WTC11 (cell line): ENCODE results near the gene SLIT3. TPM values are rescaled to one million over a fixed set of nuclear protein-coding genes. Genes with fewer than 3 reads are reported as not detected.

Source experiments
- ATAC-seq: fragments of 200-7000 bp; cut with Tn5 transposase; 2 replicates; pipeline ENCODE4 v1.10.0; 2021; ENCODE audit warnings: mild to moderate bottlenecking, moderate library complexity
- CTCF ChIA-PET: fragments of 300-600 bp; sonication (Branson Sonifier 250); formaldehyde crosslinking; loops from one replicate; lab custom pipeline; 2021; ENCODE audit warnings: antibody characterized with exemption; lab: Charles Lee
- POLR2A ChIA-PET: fragments of 350-600 bp; sonication (Branson Sonifier 250); formaldehyde crosslinking; loops from one replicate; lab custom pipeline; 2021; ENCODE audit warnings: antibody characterized with exemption; lab: Charles Lee
- DNase-seq: peaks from one replicate; pipeline ENCODE4 v3.0.0; 2021; ENCODE audit warnings: low spot score
- H3K27ac Mint-ChIP-seq: 2 replicates; pipeline ENCODE4 v1.8.0; 2021; ENCODE audit warnings: mixed read lengths
- H3K27me3 Mint-ChIP-seq: 2 replicates; pipeline ENCODE4 v1.8.0; 2021; ENCODE audit warnings: low read depth, mild to moderate bottlenecking, moderate library complexity, mixed read lengths
- H3K36me3 Mint-ChIP-seq: 2 replicates; pipeline ENCODE4 v1.8.0; 2021; ENCODE audit warnings: mixed read lengths
- H3K4me1 Mint-ChIP-seq: 2 replicates; pipeline ENCODE4 v1.8.0; 2022; ENCODE audit warnings: mixed read lengths
- H3K4me3 Mint-ChIP-seq: 2 replicates; pipeline ENCODE4 v1.8.0; 2021; ENCODE audit warnings: mild to moderate bottlenecking, moderate library complexity, mixed read lengths
- H3K9me3 Mint-ChIP-seq: 2 replicates; pipeline ENCODE4 v1.8.0; 2021; ENCODE audit warnings: mixed read lengths
- AFF4 ChIP-seq: sonication (generic); formaldehyde crosslinking; IDR thresholded peaks from 2 replicates; pipeline ENCODE4 v1.8.1; 2023; ENCODE audit warnings: mild to moderate bottlenecking, missing genetic modification reagents, borderline replicate concordance
- ATF1 ChIP-seq: sonication (generic); formaldehyde crosslinking; IDR thresholded peaks from 2 replicates; pipeline ENCODE4 v1.8.1; 2023; ENCODE audit warnings: mild to moderate bottlenecking, moderate library complexity, missing genetic modification reagents
- FOXJ3 ChIP-seq: sonication (generic); formaldehyde crosslinking; IDR thresholded peaks from 2 replicates; pipeline ENCODE4 v1.9.0; 2021; ENCODE audit warnings: missing genetic modification reagents, mild to moderate bottlenecking, borderline replicate concordance
- FOXK1 ChIP-seq: sonication (generic); formaldehyde crosslinking; IDR thresholded peaks from 2 replicates; pipeline ENCODE4 v1.8.0; 2022; ENCODE audit warnings: mild to moderate bottlenecking, moderate library complexity, missing genetic modification reagents
- GABPB1 ChIP-seq: sonication (generic); formaldehyde crosslinking; IDR thresholded peaks from 2 replicates; pipeline ENCODE4 v1.8.1; 2023; ENCODE audit warnings: mild to moderate bottlenecking, missing genetic modification reagents
- HMGA2 ChIP-seq: fragments of 250-450 bp; sonication (Bioruptor Pico); IDR thresholded peaks from 2 replicates; pipeline ENCODE4 v1.4.0; 2021; ENCODE audit warnings: mild to moderate bottlenecking, moderate library complexity
- NR1H2 ChIP-seq: sonication (generic); formaldehyde crosslinking; IDR thresholded peaks from 2 replicates; pipeline ENCODE4 v1.9.0; 2021; ENCODE audit warnings: mild to moderate bottlenecking, moderate library complexity, missing genetic modification reagents
- OVOL2 ChIP-seq: fragments of 250-450 bp; sonication (Bioruptor Pico); IDR thresholded peaks from 2 replicates; pipeline ENCODE4 v1.9.0; 2021; ENCODE audit warnings: mild to moderate bottlenecking, borderline replicate concordance
- PRRX2 ChIP-seq: fragments of 250-450 bp; sonication (Bioruptor Pico); IDR thresholded peaks from 2 replicates; pipeline ENCODE4 v1.8.0; 2021; ENCODE audit warnings: mild to moderate bottlenecking
- SMAD4 ChIP-seq: sonication (generic); formaldehyde crosslinking; IDR thresholded peaks from 2 replicates; pipeline ENCODE4 v1.8.0; 2022; ENCODE audit warnings: mild to moderate bottlenecking, missing genetic modification reagents
- TCF7 ChIP-seq: sonication (generic); formaldehyde crosslinking; IDR thresholded peaks from 2 replicates; pipeline ENCODE4 v1.8.0; 2022; ENCODE audit warnings: mild to moderate bottlenecking, low read depth, missing genetic modification reagents, moderate library complexity
- TEAD1 ChIP-seq: sonication (generic); formaldehyde crosslinking; IDR thresholded peaks from 2 replicates; pipeline ENCODE4 v1.8.0; 2022; ENCODE audit warnings: mild to moderate bottlenecking, missing genetic modification reagents
- total RNA-seq: library from RNA; stranded (reverse); gene quantifications from 3 replicates; pipeline ENCODE4 v1.2.3, GENCODE V29; 2021
- TF ChIP-seq, protein P1 (sequence below): sonication (generic); formaldehyde crosslinking; IDR thresholded peaks from 2 replicates; pipeline ENCODE4 v1.8.1; 2022; ENCODE audit warnings: low read depth, mild to moderate bottlenecking, moderate library complexity, missing genetic modification reagents, borderline replicate concordance
- TF ChIP-seq, protein P2 (sequence below): sonication (generic); formaldehyde crosslinking; IDR thresholded peaks from 2 replicates; pipeline ENCODE4 v1.8.1; 2023; ENCODE audit warnings: mild to moderate bottlenecking, missing genetic modification reagents, moderate library complexity
- TF ChIP-seq, protein P3 (sequence below): fragments of 250-450 bp; sonication (Bioruptor Pico); IDR thresholded peaks from 2 replicates; pipeline ENCODE4 v1.8.0; 2021; ENCODE audit warnings: mild to moderate bottlenecking
- TF ChIP-seq, protein P4 (sequence below): fragments of 250-450 bp; sonication (Bioruptor Pico); conservative IDR thresholded peaks from 2 replicates; pipeline ENCODE4 v1.9.0; 2021; ENCODE audit warnings: mild to moderate bottlenecking
- TF ChIP-seq, protein P5 (sequence below): sonication (generic); formaldehyde crosslinking; IDR thresholded peaks from 2 replicates; pipeline ENCODE4 v1.8.1; 2022; ENCODE audit warnings: missing genetic modification reagents, borderline replicate concordance

Gene SLIT3
- total RNA-seq, 1 experiment from 2014 or later, result 1.9 TPM

GRCh38 chr5:168965638-168966037 lies 335.3 kb downstream of the SLIT3 start:
- TF ChIP-seq, protein P1, sequence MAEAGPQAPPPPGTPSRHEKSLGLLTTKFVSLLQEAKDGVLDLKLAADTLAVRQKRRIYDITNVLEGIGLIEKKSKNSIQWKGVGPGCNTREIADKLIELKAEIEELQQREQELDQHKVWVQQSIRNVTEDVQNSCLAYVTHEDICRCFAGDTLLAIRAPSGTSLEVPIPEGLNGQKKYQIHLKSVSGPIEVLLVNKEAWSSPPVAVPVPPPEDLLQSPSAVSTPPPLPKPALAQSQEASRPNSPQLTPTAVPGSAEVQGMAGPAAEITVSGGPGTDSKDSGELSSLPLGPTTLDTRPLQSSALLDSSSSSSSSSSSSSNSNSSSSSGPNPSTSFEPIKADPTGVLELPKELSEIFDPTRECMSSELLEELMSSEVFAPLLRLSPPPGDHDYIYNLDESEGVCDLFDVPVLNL (CRISPR knock-in tag), result no peak
- TF ChIP-seq ATF1 (no peak), FOXJ3 (CRISPR knock-in tag) (no peak), TEAD1 (CRISPR knock-in tag) (no peak), FOXK1 (no peak), PRRX2 (CRISPR knock-in tag) (no peak), OVOL2 (no peak)
- TF ChIP-seq, protein P2, sequence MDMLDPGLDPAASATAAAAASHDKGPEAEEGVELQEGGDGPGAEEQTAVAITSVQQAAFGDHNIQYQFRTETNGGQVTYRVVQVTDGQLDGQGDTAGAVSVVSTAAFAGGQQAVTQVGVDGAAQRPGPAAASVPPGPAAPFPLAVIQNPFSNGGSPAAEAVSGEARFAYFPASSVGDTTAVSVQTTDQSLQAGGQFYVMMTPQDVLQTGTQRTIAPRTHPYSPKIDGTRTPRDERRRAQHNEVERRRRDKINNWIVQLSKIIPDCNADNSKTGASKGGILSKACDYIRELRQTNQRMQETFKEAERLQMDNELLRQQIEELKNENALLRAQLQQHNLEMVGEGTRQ (CRISPR knock-in tag), result no peak
- TF ChIP-seq, protein P3, sequence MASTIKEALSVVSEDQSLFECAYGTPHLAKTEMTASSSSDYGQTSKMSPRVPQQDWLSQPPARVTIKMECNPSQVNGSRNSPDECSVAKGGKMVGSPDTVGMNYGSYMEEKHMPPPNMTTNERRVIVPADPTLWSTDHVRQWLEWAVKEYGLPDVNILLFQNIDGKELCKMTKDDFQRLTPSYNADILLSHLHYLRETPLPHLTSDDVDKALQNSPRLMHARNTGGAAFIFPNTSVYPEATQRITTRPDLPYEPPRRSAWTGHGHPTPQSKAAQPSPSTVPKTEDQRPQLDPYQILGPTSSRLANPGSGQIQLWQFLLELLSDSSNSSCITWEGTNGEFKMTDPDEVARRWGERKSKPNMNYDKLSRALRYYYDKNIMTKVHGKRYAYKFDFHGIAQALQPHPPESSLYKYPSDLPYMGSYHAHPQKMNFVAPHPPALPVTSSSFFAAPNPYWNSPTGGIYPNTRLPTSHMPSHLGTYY, result no peak
- TF ChIP-seq, protein P4, sequence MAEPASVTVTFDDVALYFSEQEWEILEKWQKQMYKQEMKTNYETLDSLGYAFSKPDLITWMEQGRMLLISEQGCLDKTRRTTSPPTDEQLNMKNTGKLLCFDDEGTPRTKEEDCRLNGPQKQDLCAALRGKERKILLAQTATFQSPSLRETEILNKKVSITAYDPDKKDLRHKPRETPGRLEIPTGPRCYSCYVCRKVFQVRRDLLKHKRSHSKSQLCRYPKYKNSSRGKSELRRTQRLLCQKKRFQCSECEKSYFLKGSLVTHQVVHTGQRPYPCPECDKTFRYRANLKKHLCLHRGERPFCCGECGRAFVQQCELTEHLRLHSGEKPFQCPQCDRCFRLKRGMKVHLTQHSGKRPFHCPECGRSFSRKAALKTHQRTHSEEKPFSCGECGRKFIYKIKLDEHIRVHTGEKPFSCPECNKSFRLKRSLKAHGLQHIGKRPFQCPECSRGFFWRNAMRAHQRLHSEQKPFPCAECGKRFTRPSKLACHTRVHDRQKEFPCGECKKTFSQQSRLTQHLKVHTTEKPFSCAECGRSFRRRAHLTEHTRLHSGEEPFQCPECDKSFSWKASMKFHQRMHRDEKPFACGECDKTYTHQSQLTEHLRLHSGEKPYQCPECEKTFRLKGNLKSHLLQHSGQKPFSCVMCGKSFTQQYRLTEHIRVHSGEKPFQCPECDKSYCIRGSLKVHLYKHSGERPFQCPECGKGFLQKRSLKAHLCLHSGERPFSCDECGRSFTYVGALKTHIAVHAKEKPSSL (CRISPR knock-in tag), result no peak
- peaks cover 3% of the 10 kb centered on the region; the same call in 1 of the 2 replicates for H3K4me1 Mint-ChIP-seq
- H3K27me3 Mint-ChIP-seq, result no peaks in the 10 kb centered on the region; the same call in 1 of the 2 replicates
- no peaks in the 10 kb centered on the region for H3K9me3 Mint-ChIP-seq
- H3K4me3 Mint-ChIP-seq, result no peak overlapping the region
- DNase-seq (no peak), ATAC-seq (no peak)
- ChIA-PET POLR2A (no interaction called here), CTCF (interaction anchor here (0.8 kb wide), 1 partner anchor 22 kb away, joined by 3 read pairs; no protein-coding TSS in a partner anchor)
- no peak overlapping the region for H3K27ac Mint-ChIP-seq
- H3K36me3 Mint-ChIP-seq, result no peaks in the 10 kb centered on the region

DNA sequence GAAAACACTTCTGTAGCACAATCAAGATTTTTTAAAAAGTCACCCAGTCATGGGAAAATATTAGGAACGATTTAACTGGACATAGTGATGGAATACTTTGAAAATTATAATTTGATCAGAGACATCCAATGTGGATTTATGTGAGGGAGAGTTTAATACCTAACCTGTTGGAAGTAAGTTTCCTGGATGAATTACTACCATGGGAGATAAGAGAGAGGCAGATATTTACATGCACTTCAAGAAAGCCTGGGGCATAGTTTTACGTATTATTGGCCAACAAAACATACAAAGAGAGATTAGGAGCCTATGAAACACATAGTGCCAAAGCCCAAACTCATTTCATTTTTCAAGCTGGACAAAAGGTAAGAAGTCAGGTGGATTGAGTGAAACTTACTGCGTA lies 336.8 kb downstream of the SLIT3 start:
- Mint-ChIP-seq H3K9me3 (no peaks in the 10 kb centered on the region), H3K27me3 (no peaks in the 10 kb centered on the region; the same call in 1 of the 2 replicates), H3K27ac (no peak overlapping the region), H3K36me3 (no peaks in the 10 kb centered on the region), H3K4me1 (peaks cover 3% of the 10 kb centered on the region; the same call in 1 of the 2 replicates), H3K4me3 (no peak overlapping the region)
- DNase-seq (no peak), ATAC-seq (no peak)
- CTCF ChIA-PET, result no interaction called here
- POLR2A ChIA-PET, result no interaction called here
- TF ChIP-seq NR1H2 (no peak), AFF4 (no peak), GABPB1 (CRISPR knock-in tag) (no peak), TCF7 (CRISPR knock-in tag) (no peak), SMAD4 (CRISPR knock-in tag) (no peak), HMGA2 (CRISPR knock-in tag) (no peak), PRRX2 (CRISPR knock-in tag) (no peak)
- TF ChIP-seq, protein P5, sequence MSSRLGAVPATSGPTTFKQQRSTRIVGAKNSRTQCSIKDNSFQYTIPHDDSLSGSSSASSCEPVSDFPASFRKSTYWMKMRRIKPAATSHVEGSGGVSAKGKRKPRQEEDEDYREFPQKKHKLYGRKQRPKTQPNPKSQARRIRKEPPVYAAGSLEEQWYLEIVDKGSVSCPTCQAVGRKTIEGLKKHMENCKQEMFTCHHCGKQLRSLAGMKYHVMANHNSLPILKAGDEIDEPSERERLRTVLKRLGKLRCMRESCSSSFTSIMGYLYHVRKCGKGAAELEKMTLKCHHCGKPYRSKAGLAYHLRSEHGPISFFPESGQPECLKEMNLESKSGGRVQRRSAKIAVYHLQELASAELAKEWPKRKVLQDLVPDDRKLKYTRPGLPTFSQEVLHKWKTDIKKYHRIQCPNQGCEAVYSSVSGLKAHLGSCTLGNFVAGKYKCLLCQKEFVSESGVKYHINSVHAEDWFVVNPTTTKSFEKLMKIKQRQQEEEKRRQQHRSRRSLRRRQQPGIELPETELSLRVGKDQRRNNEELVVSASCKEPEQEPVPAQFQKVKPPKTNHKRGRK (CRISPR knock-in tag), result no peak
